ENCODE results near the gene KLHL34. TPM values are rescaled to one million over a fixed set of nuclear protein-coding genes. Genes with fewer than 3 reads are reported as not detected.

Gene KLHL34
- total RNA-seq: 0.05 TPM
- polyA plus RNA-seq: 0.16 TPM
- long read RNA-seq, donor 1: 0 reads
- long read RNA-seq, donor 2: 0 reads
- long read RNA-seq, donor 3, partial matches to known transcripts: 0 of 2 reads
- long read RNA-seq, donor 3, other reads (novel, unspliced or antisense): 0 of 2 reads
- long read RNA-seq, donor 4: 0 reads
- long read RNA-seq, donor 5, partial matches to known transcripts: 0 of 1 reads
- long read RNA-seq, donor 5, other reads (novel, unspliced or antisense): 0 of 1 reads
- long read RNA-seq, donor 6: 0 reads
- long read RNA-seq, donor 7: 0 reads
- long read RNA-seq, donor 8, partial matches to known transcripts: 0 of 2 reads
- long read RNA-seq, donor 8, other reads (novel, unspliced or antisense): 0 of 2 reads
- long read RNA-seq, donor 9, partial matches to known transcripts: 0 of 1 reads
- long read RNA-seq, donor 9, other reads (novel, unspliced or antisense): 0 of 1 reads
- long read RNA-seq, donor 10, partial matches to known transcripts: 0 of 2 reads
- long read RNA-seq, donor 10, other reads (novel, unspliced or antisense): 0 of 2 reads

- no peak for DNase-seq (ENCODE audit: low read depth in 6 of 9, low spot score in 9 of 9)
- 4% methylated on average over 60 of the region's 60 CpGs for WGBS
- Histone ChIP-seq H3K27me3 (ENCODE audit: control insufficient read depth in 2 of 2, insufficient read depth in 1 of 2, low read length in 1 of 2) (peaks cover 15 to 47% of the 10 kb centered on the region in 2 donors), H3K27ac (ENCODE audit: low read depth in 1 of 2, low read length in 1 of 2) (no peak within 1 kb of the TSS), H3K9me3 (ENCODE audit: control insufficient read depth in 2 of 2, insufficient read depth in 1 of 2, low read length in 1 of 2) (peaks cover 0 to 14% of the 10 kb centered on the region in 2 donors), H3K36me3 (ENCODE audit: control insufficient read depth in 2 of 2, insufficient read depth in 2 of 2, low read length in 1 of 2) (no peaks in the 10 kb centered on the region), H3K4me1 (ENCODE audit: control insufficient read depth in 2 of 2, insufficient read depth in 2 of 2, low read length in 2 of 2) (peaks cover 0 to 4% of the 10 kb centered on the region in 2 donors), H3K4me3 (ENCODE audit: low read length in 2 of 2) (peak within 1 kb of the TSS in 1 of 2 donors; percentile 26)
Measured at GRCh38 chrX:21658152-21658737, at the start of gene KLHL34. TSS of gene KLHL34 (minus strand) at chrX:21658330. CDS start at chrX:21657788, 542 bp downstream.

GRCh38 chrX:21705225-21705624 lies 47.1 kb upstream of the KLHL34 start:
- no peak for DNase-seq (ENCODE audit: low read depth in 6 of 9, low spot score in 9 of 9)
- Histone ChIP-seq H3K27ac (ENCODE audit: low read depth in 1 of 2, low read length in 1 of 2) (no peak overlapping the region), H3K27me3 (ENCODE audit: control insufficient read depth in 2 of 2, insufficient read depth in 1 of 2, low read length in 1 of 2) (no peaks in the 10 kb centered on the region), H3K4me3 (ENCODE audit: low read length in 2 of 2) (no peak overlapping the region), H3K36me3 (ENCODE audit: control insufficient read depth in 2 of 2, insufficient read depth in 2 of 2, low read length in 1 of 2) (no peaks in the 10 kb centered on the region), H3K4me1 (ENCODE audit: control insufficient read depth in 2 of 2, insufficient read depth in 2 of 2, low read length in 2 of 2) (no peaks in the 10 kb centered on the region), H3K9me3 (ENCODE audit: control insufficient read depth in 2 of 2, insufficient read depth in 1 of 2, low read length in 1 of 2) (no peaks in the 10 kb centered on the region)
- 92% methylated on average over 4 of the region's 4 CpGs for WGBS

- 87% methylated on average over 4 of the region's 4 CpGs for WGBS
- no peak overlapping the region for H3K4me3 ChIP-seq (ENCODE audit: low read length in 2 of 2)
- no peak overlapping the region for H3K27ac ChIP-seq (ENCODE audit: low read depth in 1 of 2, low read length in 1 of 2)
- H3K36me3 ChIP-seq (ENCODE audit: control insufficient read depth in 2 of 2, insufficient read depth in 2 of 2, low read length in 1 of 2): no peaks in the 10 kb centered on the region
- no peak for DNase-seq (ENCODE audit: low read depth in 6 of 9, low spot score in 9 of 9)
- no peaks in the 10 kb centered on the region for H3K4me1 ChIP-seq (ENCODE audit: control insufficient read depth in 2 of 2, insufficient read depth in 2 of 2, low read length in 2 of 2)
- H3K9me3 ChIP-seq (ENCODE audit: control insufficient read depth in 2 of 2, insufficient read depth in 1 of 2, low read length in 1 of 2): no peaks in the 10 kb centered on the region
- H3K27me3 ChIP-seq (ENCODE audit: control insufficient read depth in 2 of 2, insufficient read depth in 1 of 2, low read length in 1 of 2): no peaks in the 10 kb centered on the region
Measured at GRCh38 chrX:21702725-21703124, 44.6 kb upstream of the KLHL34 start.

- H3K4me3 ChIP-seq (ENCODE audit: low read length in 2 of 2): no peak overlapping the region
- no peaks in the 10 kb centered on the region for H3K36me3 ChIP-seq (ENCODE audit: control insufficient read depth in 2 of 2, insufficient read depth in 2 of 2, low read length in 1 of 2)
- 86% methylated on average over 3 of the region's 3 CpGs for WGBS
- no peaks in the 10 kb centered on the region for H3K27me3 ChIP-seq (ENCODE audit: control insufficient read depth in 2 of 2, insufficient read depth in 1 of 2, low read length in 1 of 2)
- no peak overlapping the region for H3K27ac ChIP-seq (ENCODE audit: low read depth in 1 of 2, low read length in 1 of 2)
- H3K4me1 ChIP-seq (ENCODE audit: control insufficient read depth in 2 of 2, insufficient read depth in 2 of 2, low read length in 2 of 2): no peaks in the 10 kb centered on the region
- H3K9me3 ChIP-seq (ENCODE audit: control insufficient read depth in 2 of 2, insufficient read depth in 1 of 2, low read length in 1 of 2): no peaks in the 10 kb centered on the region
- no peak for DNase-seq (ENCODE audit: low read depth in 6 of 9, low spot score in 9 of 9)
Measured at GRCh38 chrX:21700967-21701366, 42.8 kb upstream of the KLHL34 start.

- 96% methylated on average over 5 of the region's 5 CpGs for WGBS
- H3K27ac ChIP-seq (ENCODE audit: low read depth in 1 of 2, low read length in 1 of 2): no peak overlapping the region
- no peaks in the 10 kb centered on the region for H3K27me3 ChIP-seq (ENCODE audit: control insufficient read depth in 2 of 2, insufficient read depth in 1 of 2, low read length in 1 of 2)
- no peaks in the 10 kb centered on the region for H3K9me3 ChIP-seq (ENCODE audit: control insufficient read depth in 2 of 2, insufficient read depth in 1 of 2, low read length in 1 of 2)
- no peak for DNase-seq (ENCODE audit: low read depth in 6 of 9, low spot score in 9 of 9)
- no peak overlapping the region for H3K4me3 ChIP-seq (ENCODE audit: low read length in 2 of 2)
- no peaks in the 10 kb centered on the region for H3K36me3 ChIP-seq (ENCODE audit: control insufficient read depth in 2 of 2, insufficient read depth in 2 of 2, low read length in 1 of 2)
- H3K4me1 ChIP-seq (ENCODE audit: control insufficient read depth in 2 of 2, insufficient read depth in 2 of 2, low read length in 2 of 2): no peaks in the 10 kb centered on the region
Measured at GRCh38 chrX:21700275-21700674, 42.1 kb upstream of the KLHL34 start.

GRCh38 chrX:21699136-21699535 lies 41.0 kb upstream of the KLHL34 start:
- DNase-seq (ENCODE audit: low read depth in 6 of 9, low spot score in 9 of 9): no peak
- no peaks in the 10 kb centered on the region for H3K4me1 ChIP-seq (ENCODE audit: control insufficient read depth in 2 of 2, insufficient read depth in 2 of 2, low read length in 2 of 2)
- 87% methylated on average over 3 of the region's 3 CpGs for WGBS

GRCh38 chrX:21698272-21698671 lies 40.1 kb upstream of the KLHL34 start:
- WGBS: 85% methylated on average over 4 of the region's 4 CpGs
- H3K4me3 ChIP-seq (ENCODE audit: low read length in 2 of 2): no peak overlapping the region
- no peaks in the 10 kb centered on the region for H3K9me3 ChIP-seq (ENCODE audit: control insufficient read depth in 2 of 2, insufficient read depth in 1 of 2, low read length in 1 of 2)
- no peaks in the 10 kb centered on the region for H3K27me3 ChIP-seq (ENCODE audit: control insufficient read depth in 2 of 2, insufficient read depth in 1 of 2, low read length in 1 of 2)
- H3K4me1 ChIP-seq (ENCODE audit: control insufficient read depth in 2 of 2, insufficient read depth in 2 of 2, low read length in 2 of 2): no peaks in the 10 kb centered on the region
- H3K27ac ChIP-seq (ENCODE audit: low read depth in 1 of 2, low read length in 1 of 2): no peak overlapping the region
- no peaks in the 10 kb centered on the region for H3K36me3 ChIP-seq (ENCODE audit: control insufficient read depth in 2 of 2, insufficient read depth in 2 of 2, low read length in 1 of 2)
- DNase-seq (ENCODE audit: low read depth in 6 of 9, low spot score in 9 of 9): no peak

More at GRCh38 chrX:21699136-21699535, 41.0 kb upstream of the KLHL34 start:
- Histone ChIP-seq H3K36me3 (ENCODE audit: control insufficient read depth in 2 of 2, insufficient read depth in 2 of 2, low read length in 1 of 2) (no peaks in the 10 kb centered on the region), H3K27me3 (ENCODE audit: control insufficient read depth in 2 of 2, insufficient read depth in 1 of 2, low read length in 1 of 2) (no peaks in the 10 kb centered on the region), H3K9me3 (ENCODE audit: control insufficient read depth in 2 of 2, insufficient read depth in 1 of 2, low read length in 1 of 2) (no peaks in the 10 kb centered on the region), H3K27ac (ENCODE audit: low read depth in 1 of 2, low read length in 1 of 2) (no peak overlapping the region), H3K4me3 (ENCODE audit: low read length in 2 of 2) (no peak overlapping the region)

- no peak overlapping the region for H3K27ac ChIP-seq (ENCODE audit: low read depth in 1 of 2, low read length in 1 of 2)
- no peaks in the 10 kb centered on the region for H3K9me3 ChIP-seq (ENCODE audit: control insufficient read depth in 2 of 2, insufficient read depth in 1 of 2, low read length in 1 of 2)
- no peak for DNase-seq (ENCODE audit: low read depth in 6 of 9, low spot score in 9 of 9)
- H3K4me3 ChIP-seq (ENCODE audit: low read length in 2 of 2): no peak overlapping the region
- H3K36me3 ChIP-seq (ENCODE audit: control insufficient read depth in 2 of 2, insufficient read depth in 2 of 2, low read length in 1 of 2): no peaks in the 10 kb centered on the region
- WGBS: 94% methylated on average over 3 of the region's 3 CpGs
- no peaks in the 10 kb centered on the region for H3K4me1 ChIP-seq (ENCODE audit: control insufficient read depth in 2 of 2, insufficient read depth in 2 of 2, low read length in 2 of 2)
- H3K27me3 ChIP-seq (ENCODE audit: control insufficient read depth in 2 of 2, insufficient read depth in 1 of 2, low read length in 1 of 2): no peaks in the 10 kb centered on the region
Measured at GRCh38 chrX:21691512-21692018, 33.4 kb upstream of the KLHL34 start.

- Histone ChIP-seq H3K36me3 (ENCODE audit: control insufficient read depth in 2 of 2, insufficient read depth in 2 of 2, low read length in 1 of 2) (no peaks in the 10 kb centered on the region), H3K27me3 (ENCODE audit: control insufficient read depth in 2 of 2, insufficient read depth in 1 of 2, low read length in 1 of 2) (no peaks in the 10 kb centered on the region), H3K4me1 (ENCODE audit: control insufficient read depth in 2 of 2, insufficient read depth in 2 of 2, low read length in 2 of 2) (no peaks in the 10 kb centered on the region), H3K9me3 (ENCODE audit: control insufficient read depth in 2 of 2, insufficient read depth in 1 of 2, low read length in 1 of 2) (no peaks in the 10 kb centered on the region), H3K4me3 (ENCODE audit: low read length in 2 of 2) (no peak overlapping the region), H3K27ac (ENCODE audit: low read depth in 1 of 2, low read length in 1 of 2) (no peak overlapping the region)
- no peak for DNase-seq (ENCODE audit: low read depth in 6 of 9, low spot score in 9 of 9)
- WGBS: 60% methylated on average over 1 of the region's 1 CpG
Measured at GRCh38 chrX:21683941-21684340, 25.8 kb upstream of the KLHL34 start.

Data from thymus (tissue), 14 donors.